OCI-LY7 (cell line): ENCODE measurements around the gene CHAF1A. TPM values are rescaled to one million over a fixed set of nuclear protein-coding genes. Genes with fewer than 3 reads are reported as not detected.

Source experiments
- BruUV-seq: library from RNA; stranded (reverse); fragments of 400-500 nt; replicated peaks from 2 replicates; lab custom pipeline; 2021; lab: Mats Ljungman, UMichigan
- CTCF ChIA-PET: fragments of 300-600 bp; sonication (Branson Sonifier 250); formaldehyde crosslinking; loops from one replicate; lab custom pipeline; 2022; ENCODE audit warnings: antibody characterized with exemption; ENCODE audit not compliant: unreplicated experiment; lab: Charles Lee
- POLR2A ChIA-PET: fragments of 300-600 bp; sonication (Branson Sonifier 250); formaldehyde crosslinking; loops from one replicate; lab custom pipeline; 2022; ENCODE audit warnings: antibody characterized with exemption; lab: Charles Lee
- DNase-seq: peaks from one replicate; pipeline ENCODE4 v3.0.0-alpha.2; 2015; ENCODE audit warnings: low spot score
- H2AFZ ChIP-seq: fragments of 200-600 bp; sonication (generic), shearing (Covaris generic); 2 replicates; pipeline ENCODE4 v1.6.1; 2014; ENCODE audit warnings: mild to moderate bottlenecking, antibody characterized with exemption, low read length, moderate library complexity
- H3K27ac ChIP-seq: fragments of 200-600 bp; sonication (generic); 2 replicates; pipeline ENCODE4 v1.5.1; 2014; ENCODE audit warnings: mixed run types, low read depth, mild to moderate bottlenecking, moderate library complexity, low read length, inconsistent platforms; ENCODE audit not compliant: poor library complexity, severe bottlenecking
- H3K36me3 ChIP-seq: fragments of 200-600 bp; sonication (generic); 2 replicates; pipeline ENCODE4 v1.6.1; 2014; ENCODE audit warnings: mild to moderate bottlenecking, antibody characterized with exemption, low read length, moderate library complexity, mixed read lengths; ENCODE audit not compliant: insufficient read depth
- H3K4me1 ChIP-seq: fragments of 200-600 bp; sonication (generic); 2 replicates; pipeline ENCODE4 v1.5.1; 2014; ENCODE audit warnings: mild to moderate bottlenecking, low read length; ENCODE audit not compliant: insufficient read depth, poor library complexity, severe bottlenecking
- H3K4me2 ChIP-seq: fragments of 200-600 bp; sonication (generic); 2 replicates; pipeline ENCODE4 v1.6.1; 2014; ENCODE audit warnings: mild to moderate bottlenecking, low read length
- H3K4me3 ChIP-seq: fragments of 200-600 bp; sonication (generic); 2 replicates; pipeline ENCODE4 v1.5.1; 2014; ENCODE audit warnings: mild to moderate bottlenecking, low read depth, low read length; ENCODE audit not compliant: poor library complexity, severe bottlenecking
- H3K79me2 ChIP-seq: fragments of 200-600 bp; sonication (generic); 2 replicates; pipeline ENCODE4 v1.6.1; 2016; ENCODE audit warnings: low read depth, mild to moderate bottlenecking, low read length, moderate library complexity, mixed read lengths; ENCODE audit not compliant: insufficient read depth
- H3K9me2 ChIP-seq: fragments of 200-600 bp; sonication (generic); 2 replicates; pipeline ENCODE4 v1.6.1; 2016; ENCODE audit warnings: mild to moderate bottlenecking, low read length, mixed read lengths; ENCODE audit not compliant: insufficient read depth
- H3K9me3 ChIP-seq: fragments of 200-600 bp; sonication (generic); 2 replicates; pipeline ENCODE4 v1.6.1; 2014; ENCODE audit warnings: mild to moderate bottlenecking, mixed run types, low read length, mixed read lengths
- H4K20me1 ChIP-seq: fragments of 200-600 bp; sonication (generic); 2 replicates; pipeline ENCODE4 v1.6.1; 2014; ENCODE audit warnings: mild to moderate bottlenecking, antibody characterized with exemption, low read length, moderate library complexity, mixed read lengths; ENCODE audit not compliant: insufficient read depth
- EZH2phosphoT487 ChIP-seq: fragments of 200-600 bp; sonication (generic); IDR thresholded peaks from 2 replicates; pipeline ENCODE4 v1.6.1; 2018; ENCODE audit warnings: low read depth, borderline replicate concordance, mild to moderate bottlenecking, mixed run types, antibody characterized with exemption, low read length, moderate library complexity, mixed read lengths
- intact Hi-C: fragments of 100-400 bp; cut with micrococcal nuclease; formaldehyde crosslinking; loops from one replicate; pipeline ENCODE4 v1.10.0; 2022; ENCODE audit not compliant: unreplicated experiment
- microRNA-seq: library from miRNA; unstranded; fragments of <30 nt; microRNA quantifications from one replicate; pipeline ENCODE4 v1.2.0, GENCODE V29; 2022; ENCODE audit warnings: borderline replicate concordance
- small RNA-seq: library from RNA; depleted of rRNA; stranded (forward); fragments of <200 nt; gene quantifications from one replicate; pipeline ENCODE3, GENCODE V24; 2014
- total RNA-seq, 2 experiments: library from RNA; depleted of rRNA in 1 of 2; stranded (reverse); fragments of >200 nt in 1 of 2; shearing (Covaris generic) in 1 of 2; gene quantifications; 2 replicates each; pipeline ENCODE4 v1.2.3, GENCODE V29; 2014 to 2022
- TF ChIP-seq, protein P1 (sequence below): fragments of 200-600 bp; sonication (generic); conservative IDR thresholded peaks from 2 replicates; pipeline ENCODE4 v1.5.1; 2014; ENCODE audit warnings: mild to moderate bottlenecking, antibody characterized with exemption, low read length, moderate library complexity, mixed read lengths

CHAF1A gene
- total RNA-seq, 2 experiments from 2014 or later = 107 to 119 TPM

DNA sequence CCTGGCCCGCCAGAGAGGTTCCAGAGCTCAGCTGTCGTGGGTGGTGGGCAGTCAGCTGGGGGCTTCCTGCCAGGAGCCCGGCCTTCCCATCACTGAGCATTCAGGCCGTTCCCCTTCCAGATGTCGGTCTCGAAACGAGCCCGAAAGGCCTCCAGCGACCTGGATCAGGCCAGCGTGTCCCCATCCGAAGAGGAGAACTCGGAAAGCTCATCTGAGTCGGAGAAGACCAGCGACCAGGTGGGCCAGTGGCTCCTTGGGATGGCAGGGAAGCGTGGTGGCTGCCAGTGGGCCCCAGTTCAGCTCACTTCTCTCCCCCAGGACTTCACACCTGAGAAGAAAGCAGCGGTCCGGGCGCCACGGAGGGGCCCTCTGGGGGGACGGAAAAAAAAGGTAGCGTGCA lies 89.0 kb downstream of the CHAF1A start:
- H3K4me3 ChIP-seq = no peak overlapping the region
- POLR2A ChIA-PET = interaction anchor here (0.6 kb wide), 1 partner anchor 223 kb away, joined by 5 read pairs; no protein-coding TSS in a partner anchor
- BruUV-seq = no TSS peak

DNA sequence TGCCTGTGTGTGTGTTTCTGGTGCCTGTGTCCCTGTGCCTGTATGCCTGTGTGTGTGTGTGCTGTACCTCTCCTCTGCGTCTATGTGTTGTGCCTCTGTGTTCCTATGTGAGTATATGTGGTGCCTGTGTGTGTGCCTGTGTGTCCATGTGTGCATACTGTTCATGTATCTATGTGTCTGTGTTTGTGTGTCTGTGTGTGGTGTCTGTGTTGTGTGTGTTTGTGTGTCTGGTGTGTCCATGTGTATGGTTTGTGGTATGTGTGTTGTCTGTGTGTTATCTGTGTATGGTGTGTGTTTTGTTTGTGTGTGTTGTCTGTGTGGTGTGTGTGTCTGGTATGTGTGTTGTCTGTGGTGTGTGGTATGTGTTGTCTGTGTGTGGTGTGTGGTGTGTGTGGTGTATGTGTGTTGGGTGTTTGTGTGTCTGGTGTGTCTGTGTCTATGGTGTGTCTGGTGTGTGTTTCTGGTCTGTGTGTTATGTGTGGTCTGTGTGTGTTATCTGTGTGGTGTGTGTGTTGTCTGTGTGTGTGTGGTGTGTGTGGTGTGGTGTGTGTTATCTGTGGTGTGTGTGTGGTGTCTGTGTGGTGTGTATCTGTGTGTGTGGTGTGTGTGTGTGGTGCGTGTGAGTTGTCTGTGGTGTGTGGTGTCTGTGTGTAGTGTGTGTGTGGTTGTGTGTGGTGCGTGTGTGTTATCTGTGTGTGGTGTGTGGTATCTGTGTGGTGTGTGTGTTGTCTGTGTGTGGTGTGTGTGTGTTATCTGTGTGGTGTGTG lies 90.1 kb downstream of the CHAF1A start:
- TF ChIP-seq, protein P1, sequence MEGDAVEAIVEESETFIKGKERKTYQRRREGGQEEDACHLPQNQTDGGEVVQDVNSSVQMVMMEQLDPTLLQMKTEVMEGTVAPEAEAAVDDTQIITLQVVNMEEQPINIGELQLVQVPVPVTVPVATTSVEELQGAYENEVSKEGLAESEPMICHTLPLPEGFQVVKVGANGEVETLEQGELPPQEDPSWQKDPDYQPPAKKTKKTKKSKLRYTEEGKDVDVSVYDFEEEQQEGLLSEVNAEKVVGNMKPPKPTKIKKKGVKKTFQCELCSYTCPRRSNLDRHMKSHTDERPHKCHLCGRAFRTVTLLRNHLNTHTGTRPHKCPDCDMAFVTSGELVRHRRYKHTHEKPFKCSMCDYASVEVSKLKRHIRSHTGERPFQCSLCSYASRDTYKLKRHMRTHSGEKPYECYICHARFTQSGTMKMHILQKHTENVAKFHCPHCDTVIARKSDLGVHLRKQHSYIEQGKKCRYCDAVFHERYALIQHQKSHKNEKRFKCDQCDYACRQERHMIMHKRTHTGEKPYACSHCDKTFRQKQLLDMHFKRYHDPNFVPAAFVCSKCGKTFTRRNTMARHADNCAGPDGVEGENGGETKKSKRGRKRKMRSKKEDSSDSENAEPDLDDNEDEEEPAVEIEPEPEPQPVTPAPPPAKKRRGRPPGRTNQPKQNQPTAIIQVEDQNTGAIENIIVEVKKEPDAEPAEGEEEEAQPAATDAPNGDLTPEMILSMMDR = no peak
- no peak for TF ChIP-seq EZH2phosphoT487
- ChIA-PET CTCF (no interaction called here), POLR2A (no interaction called here)
- BruUV-seq = no TSS peak
- Histone ChIP-seq H3K9me2 (no peaks in the 10 kb centered on the region), H3K79me2 (no peaks in the 10 kb centered on the region), H3K4me3 (no peak overlapping the region), H3K4me1 (no peaks in the 10 kb centered on the region), H3K4me2 (no peak overlapping the region), H3K9me3 (no peaks in the 10 kb centered on the region), H4K20me1 (no peaks in the 10 kb centered on the region), H3K36me3 (peaks cover 72% of the 10 kb centered on the region), H3K27ac (no peak overlapping the region), H2AFZ (no peak overlapping the region)
- intact Hi-C loops = no loop called here
- no peak for DNase-seq

More for the DNA sequence above, 89.0 kb downstream of the CHAF1A start:
- no peaks in the 10 kb centered on the region for H3K79me2 ChIP-seq
- CTCF ChIA-PET = no interaction called here
- no peak overlapping the region for H2AFZ ChIP-seq
- DNase-seq = no peak
- intact Hi-C loops = no loop called here
- peaks cover 66% of the 10 kb centered on the region for H3K36me3 ChIP-seq
- no peak overlapping the region for H3K27ac ChIP-seq
- TF ChIP-seq, protein P1 = no peak
- no peak for TF ChIP-seq EZH2phosphoT487
- H3K9me2 ChIP-seq = no peaks in the 10 kb centered on the region
- H3K4me2 ChIP-seq = no peak overlapping the region
- no peaks in the 10 kb centered on the region for H4K20me1 ChIP-seq
- no peaks in the 10 kb centered on the region for H3K4me1 ChIP-seq
- no peaks in the 10 kb centered on the region for H3K9me3 ChIP-seq

Small RNAs within 50 kb of the gene (microRNA-seq; reads per million reads assigned to microRNA genes)
- gene MIR4746 = 36.3 reads per million, percentile 41 among the genes with 10 or more reads in this experiment

Small RNAs within 50 kb of the gene (small RNA-seq; reads per million reads assigned to genes)
- gene MIR4746 = not detected

Other genes starting within 250 kb of the CHAF1A start
- 0.08 and 0.09 TPM in 2 replicates for gene CREB3L3, start 249.0 kb upstream of the CHAF1A start, total RNA-seq (2014; rRNA removed; shearing (Covaris generic))
- gene CREB3L3, start 249.0 kb upstream of the CHAF1A start, total RNA-seq (2022) = not detected in 2 replicates
- gene SIRT6, start 220.1 kb upstream of the CHAF1A start, total RNA-seq (2014; rRNA removed; shearing (Covaris generic)) = 29.1 and 31.7 TPM in 2 replicates
- 45.3 and 46.2 TPM in 2 replicates for gene SIRT6, start 220.1 kb upstream of the CHAF1A start, total RNA-seq (2022)
- 1.7 and 2.8 TPM in 2 replicates for gene ANKRD24, start 220.0 kb upstream of the CHAF1A start, total RNA-seq (2014; rRNA removed; shearing (Covaris generic))
- 4.4 and 4.8 TPM in 2 replicates for gene ANKRD24, start 220.0 kb upstream of the CHAF1A start, total RNA-seq (2022)
- gene EBI3, start 173.1 kb upstream of the CHAF1A start, total RNA-seq (2014; rRNA removed; shearing (Covaris generic)) = not detected in 2 replicates
- gene EBI3, start 173.1 kb upstream of the CHAF1A start, total RNA-seq (2022) = not detected in 2 replicates
- 37.8 and 38.2 TPM in 2 replicates for gene YJU2, start 155.6 kb upstream of the CHAF1A start, total RNA-seq (2014; rRNA removed; shearing (Covaris generic))
- gene YJU2, start 155.6 kb upstream of the CHAF1A start, total RNA-seq (2022) = 31.6 and 35.0 TPM in 2 replicates
- not detected in 2 replicates for gene SHD, start 123.4 kb upstream of the CHAF1A start, total RNA-seq (2014; rRNA removed; shearing (Covaris generic))
- not detected in 2 replicates for gene SHD, start 123.4 kb upstream of the CHAF1A start, total RNA-seq (2022)
- 2.7 and 6.2 TPM in 2 replicates for gene TMIGD2, start 100.3 kb upstream of the CHAF1A start, total RNA-seq (2014; rRNA removed; shearing (Covaris generic))
- gene TMIGD2, start 100.3 kb upstream of the CHAF1A start, total RNA-seq (2022) = 0.44 and 0.59 TPM in 2 replicates
- gene FSD1, start 98.0 kb upstream of the CHAF1A start, total RNA-seq (2014; rRNA removed; shearing (Covaris generic)) = 19.8 and 20.2 TPM in 2 replicates
- 21.9 and 23.2 TPM in 2 replicates for gene FSD1, start 98.0 kb upstream of the CHAF1A start, total RNA-seq (2022)
- 0.13 and 1.3 TPM in 2 replicates for gene STAP2, start 63.8 kb upstream of the CHAF1A start, total RNA-seq (2014; rRNA removed; shearing (Covaris generic))
- 0.57 and 1.2 TPM in 2 replicates for gene STAP2, start 63.8 kb upstream of the CHAF1A start, total RNA-seq (2022)
- gene MPND, start 59.1 kb upstream of the CHAF1A start, total RNA-seq (2014; rRNA removed; shearing (Covaris generic)) = 6.7 and 7.2 TPM in 2 replicates
- gene MPND, start 59.1 kb upstream of the CHAF1A start, total RNA-seq (2022) = 19.1 and 19.5 TPM in 2 replicates
- gene SH3GL1, start 2.1 kb upstream of the CHAF1A start, total RNA-seq (2014; rRNA removed; shearing (Covaris generic)) = 24.3 and 33.2 TPM in 2 replicates
- 38.9 and 39.0 TPM in 2 replicates for gene SH3GL1, start 2.1 kb upstream of the CHAF1A start, total RNA-seq (2022)
- 42.3 and 43.5 TPM in 2 replicates for gene UBXN6, start 55.2 kb downstream of the CHAF1A start, total RNA-seq (2014; rRNA removed; shearing (Covaris generic))
- gene UBXN6, start 55.2 kb downstream of the CHAF1A start, total RNA-seq (2022) = 51.9 and 57.0 TPM in 2 replicates
- 54.5 and 79.9 TPM in 2 replicates for gene HDGFL2, start 69.7 kb downstream of the CHAF1A start, total RNA-seq (2014; rRNA removed; shearing (Covaris generic))
- gene HDGFL2, start 69.7 kb downstream of the CHAF1A start, total RNA-seq (2022) = 77.3 and 85.9 TPM in 2 replicates
- 0.13 TPM in 1 of 2 replicates, not detected in the other for gene PLIN4, start 115.8 kb downstream of the CHAF1A start, total RNA-seq (2014; rRNA removed; shearing (Covaris generic))
- 0.24 and 0.32 TPM in 2 replicates for gene PLIN4, start 115.8 kb downstream of the CHAF1A start, total RNA-seq (2022)
- 0.67 and 0.85 TPM in 2 replicates for gene PLIN5, start 132.6 kb downstream of the CHAF1A start, total RNA-seq (2014; rRNA removed; shearing (Covaris generic))
- 1.9 and 2.2 TPM in 2 replicates for gene PLIN5, start 132.6 kb downstream of the CHAF1A start, total RNA-seq (2022)
- gene LRG1, start 137.4 kb downstream of the CHAF1A start, total RNA-seq (2014; rRNA removed; shearing (Covaris generic)) = 0.67 and 1.6 TPM in 2 replicates
- gene LRG1, start 137.4 kb downstream of the CHAF1A start, total RNA-seq (2022) = 1.8 and 1.9 TPM in 2 replicates
- 0.05 TPM in 1 of 2 replicates, not detected in the other for gene SEMA6B, start 157.0 kb downstream of the CHAF1A start, total RNA-seq (2014; rRNA removed; shearing (Covaris generic))
- gene SEMA6B, start 157.0 kb downstream of the CHAF1A start, total RNA-seq (2022) = not detected in 2 replicates
- 9.0 and 10.0 TPM in 2 replicates for gene TNFAIP8L1, start 236.9 kb downstream of the CHAF1A start, total RNA-seq (2014; rRNA removed; shearing (Covaris generic))
- 22.7 and 24.3 TPM in 2 replicates for gene TNFAIP8L1, start 236.9 kb downstream of the CHAF1A start, total RNA-seq (2022)